Stimulated activated CD4-positive, alpha-beta T cell treated with anti-CD3 and anti-CD28 coated beads, Interleukin-15, amount 100 ng/mL, for 48 hours (primary cell): ENCODE results near the gene POLRMT.
"Not testable (repeated sequence)": the region's sequence is repeated elsewhere in the genome, so short reads cannot be mapped to it uniquely, and the experiment has no call there.

Experiments
- DNase-seq, 2 donors: peaks; one replicate each; pipeline ENCODE4 v3.0.0-alpha.2; 2020; ENCODE audit warnings: low read depth in 2 of 2

The POLRMT gene

GRCh38 chr19:633068-633785 lies at the start of gene POLRMT:
TSS of gene POLRMT (minus strand) at chr19:633537. CDS start at chr19:633512, 25 bp downstream.
- DNase-seq, result peak; percentile 94

- no peak for DNase-seq
Measured at GRCh38 chr19:682678-683320, 49.5 kb upstream of the POLRMT start.

GRCh38 chr19:681029-682019 lies 48.0 kb upstream of the POLRMT start:
- DNase-seq, result peak in 1 of 2 donors; percentile 93

- DNase-seq, result peak; percentile 100
Measured at GRCh38 chr19:680287-681028, 47.1 kb upstream of the POLRMT start.

GRCh38 chr19:679418-680286 lies 46.3 kb upstream of the POLRMT start:
- no peak for DNase-seq

DNA sequence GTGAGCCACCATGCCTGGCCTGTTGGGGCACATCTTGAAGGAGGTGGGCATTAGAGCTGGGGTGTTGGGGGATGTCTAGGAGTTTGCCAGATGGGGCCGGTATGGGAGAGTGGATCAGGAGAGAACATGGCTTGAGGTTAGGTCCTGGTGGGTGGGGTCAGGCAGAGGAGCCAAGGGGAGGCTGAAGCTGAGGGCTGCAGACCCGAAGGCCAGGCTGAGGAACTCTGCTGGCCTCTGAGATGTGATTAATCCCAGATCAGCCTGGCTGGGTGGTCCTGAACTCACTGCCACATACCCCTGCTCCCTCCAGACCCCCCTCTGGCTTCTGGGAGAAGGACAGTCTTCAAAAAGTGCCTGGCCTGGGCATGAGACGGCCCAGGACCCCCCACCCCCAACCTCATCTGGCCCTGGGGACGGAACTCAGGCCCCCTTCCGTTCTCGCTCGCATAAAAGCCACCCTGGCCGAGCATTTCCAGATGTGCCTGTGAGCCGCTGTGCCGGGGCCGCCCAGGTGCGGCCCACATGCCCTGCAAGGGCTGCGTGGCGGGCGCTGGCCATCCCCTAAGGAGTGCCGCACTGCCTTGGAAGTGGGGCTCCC lies 45.6 kb upstream of the POLRMT start:
- no peak for DNase-seq

- DNase-seq, result no peak
Measured at GRCh38 chr19:677601-678436, 44.5 kb upstream of the POLRMT start.

- no peak for DNase-seq
Measured at GRCh38 chr19:677201-677600, 43.9 kb upstream of the POLRMT start.

GRCh38 chr19:676339-677105 lies 43.2 kb upstream of the POLRMT start, which contains the start of gene FSTL3:
TSS of gene FSTL3 (plus strand) at chr19:676392. CDS start at chr19:676424, 32 bp downstream.
- no peak for DNase-seq

DNA sequence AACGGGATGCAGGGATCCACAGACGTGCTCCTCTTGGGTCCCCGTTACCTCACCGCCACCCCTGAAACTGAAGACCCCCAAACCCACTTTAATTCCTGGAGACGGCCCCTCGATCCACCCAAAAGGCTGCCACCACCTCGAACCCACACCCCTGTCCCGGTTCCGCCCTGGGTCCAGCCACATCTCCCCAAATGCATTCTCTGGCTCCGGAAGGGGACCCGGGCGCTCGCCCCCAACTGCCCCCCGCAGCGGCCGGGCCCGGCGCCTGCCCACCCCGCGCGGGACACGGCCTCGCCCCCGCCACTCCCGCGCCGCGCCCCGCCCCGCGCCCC lies 42.6 kb upstream of the POLRMT start:
- no peak for DNase-seq

- DNase-seq, result no peak
Measured at GRCh38 chr19:674282-675151, 41.2 kb upstream of the POLRMT start.

DNA sequence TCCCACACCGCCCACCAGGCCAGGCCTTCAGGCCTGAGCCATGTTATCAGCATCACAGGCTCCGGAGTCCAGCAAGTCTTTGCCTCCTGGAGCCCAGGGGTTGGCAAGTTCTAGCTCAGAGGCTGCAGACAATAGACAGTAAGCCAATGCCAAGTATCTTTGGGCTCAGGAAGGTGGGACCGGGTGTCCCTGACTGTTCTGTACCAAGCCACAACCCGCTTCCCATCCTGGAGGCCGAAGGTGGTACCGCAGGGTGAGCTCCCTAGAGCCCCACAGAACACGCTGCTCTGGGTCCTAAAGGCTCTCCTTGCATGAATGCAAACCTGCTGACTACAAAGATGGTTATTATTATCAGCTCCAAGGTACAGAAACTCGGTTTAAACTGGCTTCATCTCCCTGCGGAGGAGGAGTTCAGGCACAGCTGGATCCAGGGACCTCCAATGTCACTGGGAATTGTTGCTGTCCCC lies 37.3 kb upstream of the POLRMT start:
- no peak for DNase-seq

GRCh38 chr19:668675-669434 lies 35.5 kb upstream of the POLRMT start:
- DNase-seq, result not testable (repeated sequence)

DNA sequence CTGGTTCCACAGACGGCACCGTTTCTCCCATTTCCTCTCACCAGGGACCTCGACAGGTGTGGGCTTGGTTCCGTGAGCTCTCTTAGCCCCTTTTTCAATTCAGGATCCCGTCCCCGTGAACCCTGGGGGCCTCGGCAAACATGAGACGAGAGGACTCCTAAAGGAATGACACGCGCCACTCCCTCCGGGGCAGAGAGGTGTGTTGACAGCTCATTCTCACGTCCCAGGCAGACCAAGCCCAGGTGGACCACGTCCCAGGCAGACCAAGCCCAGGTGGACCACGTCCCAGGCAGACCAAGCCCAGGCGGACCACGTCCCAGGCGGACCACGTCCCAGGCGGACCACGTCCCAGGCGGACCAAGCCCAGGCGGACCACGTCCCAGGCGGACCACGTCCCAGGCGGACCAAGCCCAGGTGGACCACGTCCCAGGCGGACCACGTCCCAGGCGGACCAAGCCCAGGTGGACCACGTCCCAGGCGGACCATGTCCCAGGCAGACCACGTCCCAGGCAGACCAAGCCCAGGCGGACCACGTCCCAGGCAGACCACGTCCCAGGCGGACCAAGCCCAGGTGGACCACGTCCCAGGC lies 33.7 kb upstream of the POLRMT start:
- DNase-seq, result not testable (repeated sequence)

GRCh38 chr19:664913-665443 lies 31.6 kb upstream of the POLRMT start:
- peak; percentile 51 to 80 for DNase-seq

GRCh38 chr19:663682-664117 lies 30.4 kb upstream of the POLRMT start:
- no peak for DNase-seq
